PC-3 (cell line): Measurements from ENCODE around the gene OR5B21. TPM values are rescaled to one million over a fixed set of nuclear protein-coding genes. Genes with fewer than 3 reads are reported as not detected.

Experiments
- ATAC-seq: fragments of 200-7000 bp; cut with Tn5 transposase; 2 replicates; pipeline ENCODE4 v1.9.1; 2020; ENCODE audit warnings: mild to moderate bottlenecking, moderate library complexity
- BruUV-seq: library from RNA; stranded (reverse); fragments of 400-500 nt; replicated peaks from 2 replicates; lab custom pipeline; 2021; lab: Mats Ljungman, UMichigan
- CTCF ChIA-PET: fragments of 300-600 bp; sonication (Branson Sonifier 250); formaldehyde crosslinking; loops from one replicate; lab custom pipeline; 2022; ENCODE audit warnings: antibody characterized with exemption; lab: Charles Lee
- POLR2A ChIA-PET: fragments of 300-600 bp; sonication (Branson Sonifier 250); formaldehyde crosslinking; loops from one replicate; lab custom pipeline; 2022; ENCODE audit warnings: antibody characterized with exemption; ENCODE audit not compliant: unreplicated experiment; lab: Charles Lee
- DNase-seq: peaks from one replicate; pipeline ENCODE4 v3.0.0-alpha.2; 2015
- H2AFZ ChIP-seq: fragments of 300-600 bp; sonication (generic); 2 replicates; pipeline ENCODE4 v1.6.0; 2016; ENCODE audit warnings: antibody characterized with exemption, low read length
- H3F3A ChIP-seq: fragments of 300-600 bp; sonication (generic); one replicate; pipeline ENCODE4 v1.6.0; 2017; ENCODE audit warnings: antibody characterized with exemption, low read length, control low read depth, mild to moderate bottlenecking; ENCODE audit not compliant: unreplicated experiment
- H3K27ac ChIP-seq: fragments of 300-600 bp; sonication (generic); 2 replicates; pipeline ENCODE4 v1.5.1; 2016; ENCODE audit warnings: mild to moderate bottlenecking, low read length
- H3K27me3 ChIP-seq: fragments of 300-600 bp; sonication (generic); 2 replicates; pipeline ENCODE4 v1.6.1; 2016; ENCODE audit warnings: low read length, mixed read lengths
- H3K36me3 ChIP-seq: fragments of 300-600 bp; sonication (generic); 2 replicates; pipeline ENCODE4 v1.6.1; 2016; ENCODE audit warnings: low read depth, mixed run types, low read length, mixed read lengths
- H3K4me1 ChIP-seq: fragments of 300-600 bp; sonication (generic); 2 replicates; pipeline ENCODE4 v1.5.1; 2016; ENCODE audit warnings: low read length; ENCODE audit not compliant: insufficient read depth
- H3K4me2 ChIP-seq: fragments of 300-600 bp; sonication (generic); 2 replicates; pipeline ENCODE4 v1.6.0; 2016; ENCODE audit warnings: low read length
- H3K4me3 ChIP-seq: fragments of 300-600 bp; sonication (generic); 2 replicates; pipeline ENCODE4 v1.5.1; 2016; ENCODE audit warnings: mild to moderate bottlenecking, low read length, mixed read lengths
- H3K79me2 ChIP-seq: fragments of 300-600 bp; sonication (generic); 2 replicates; pipeline ENCODE4 v1.6.1; 2017; ENCODE audit warnings: low read length, mixed read lengths
- H3K9ac ChIP-seq: fragments of 300-600 bp; sonication (generic); 2 replicates; pipeline ENCODE4 v1.6.0; 2016; ENCODE audit warnings: mild to moderate bottlenecking, low read length
- H3K9me2 ChIP-seq: fragments of 300-600 bp; sonication (generic); replicated peaks from 2 replicates; pipeline ENCODE4 v1.6.1; 2016; ENCODE audit warnings: mixed run types, low read length, mixed read lengths
- H3K9me3 ChIP-seq: fragments of 300-600 bp; sonication (generic); 2 replicates; pipeline ENCODE4 v1.6.1; 2016; ENCODE audit warnings: low read length, mixed read lengths
- H4K20me1 ChIP-seq: fragments of 300-600 bp; sonication (generic); 2 replicates; pipeline ENCODE4 v1.6.1; 2016; ENCODE audit warnings: low read length, mixed read lengths
- CTCF ChIP-seq: fragments of 300-600 bp; sonication (generic); conservative IDR thresholded peaks from 2 replicates; pipeline ENCODE4 v1.5.1; 2017; ENCODE audit warnings: antibody characterized with exemption, low read depth, mild to moderate bottlenecking, low read length
- EZH2 ChIP-seq: fragments of 300-600 bp; sonication (generic); IDR thresholded peaks from one replicate; pipeline ENCODE4 v1.6.1; 2017; ENCODE audit warnings: antibody characterized with exemption, mild to moderate bottlenecking, low read length; ENCODE audit not compliant: unreplicated experiment
- EZH2phosphoT487 ChIP-seq: fragments of 300-600 bp; sonication (generic); IDR thresholded peaks from 2 replicates; pipeline ENCODE4 v1.6.1; 2018; ENCODE audit warnings: mild to moderate bottlenecking, antibody characterized with exemption, low read length, borderline replicate concordance
- intact Hi-C: fragments of 100-400 bp; cut with micrococcal nuclease; formaldehyde crosslinking; loops from 2 replicates; pipeline ENCODE4 v1.9.0; 2023
- total RNA-seq: library from RNA; depleted of rRNA; stranded (reverse); fragments of >200 nt; gene quantifications from 2 replicates; pipeline ENCODE4 v1.2.3, GENCODE V29; 2014

Gene OR5B21
- total RNA-seq, 1 experiment from 2014 or later = not detected

GRCh38 chr11:58531865-58532341, 24.0 kb upstream of the OR5B21 start:
- Histone ChIP-seq H2AFZ (no peak overlapping the region), H3K9me3 (no peaks in the 10 kb centered on the region), H4K20me1 (no peaks in the 10 kb centered on the region), H3K9ac (no peak overlapping the region), H3K27me3 (no peaks in the 10 kb centered on the region), H3K4me3 (no peak overlapping the region), H3K36me3 (no peaks in the 10 kb centered on the region), H3K79me2 (no peaks in the 10 kb centered on the region), H3F3A (no peaks in the 10 kb centered on the region), H3K4me1 (peaks cover 2% of the 10 kb centered on the region; the same call in 1 of the 2 replicates), H3K27ac (no peak overlapping the region), H3K4me2 (no peak overlapping the region), H3K9me2 (no peaks in the 10 kb centered on the region)
- DNase-seq = no peak
- ChIA-PET CTCF (no interaction called here), POLR2A (no interaction called here)
- no peak for ATAC-seq
- intact Hi-C loops = no loop called here
- no TSS peak for BruUV-seq
- no peak for TF ChIP-seq EZH2phosphoT487
- no peak for TF ChIP-seq CTCF
- TF ChIP-seq EZH2 = no peak

GRCh38 chr11:58530236-58530635, 22.3 kb upstream of the OR5B21 start:
- TF ChIP-seq EZH2 (no peak), CTCF (no peak), EZH2phosphoT487 (no peak)
- BruUV-seq = no TSS peak

GRCh38 chr11:58527429-58527828, 19.5 kb upstream of the OR5B21 start:
- Histone ChIP-seq H3F3A (no peaks in the 10 kb centered on the region), H3K4me1 (peaks cover 8% of the 10 kb centered on the region), H3K36me3 (no peaks in the 10 kb centered on the region), H3K79me2 (no peaks in the 10 kb centered on the region), H3K4me2 (no peak overlapping the region), H3K27me3 (no peaks in the 10 kb centered on the region), H3K9me3 (no peaks in the 10 kb centered on the region), H2AFZ (no peak overlapping the region), H3K9me2 (no peaks in the 10 kb centered on the region), H3K4me3 (no peak overlapping the region), H4K20me1 (no peaks in the 10 kb centered on the region), H3K27ac (no peak overlapping the region), H3K9ac (no peak overlapping the region)
- CTCF ChIA-PET = no interaction called here
- TF ChIP-seq EZH2phosphoT487 (no peak), CTCF (no peak), EZH2 (no peak)
- ATAC-seq (no peak), DNase-seq (no peak)
- POLR2A ChIA-PET = interaction anchor here (0.8 kb wide), 1 partner anchor 648 kb away, joined by 6 read pairs; no protein-coding TSS in a partner anchor
- no TSS peak for BruUV-seq
- intact Hi-C loops = no loop called here

More at GRCh38 chr11:58530236-58530635, 22.3 kb upstream of the OR5B21 start:
- Histone ChIP-seq H3K9ac (no peak overlapping the region), H3K9me3 (no peaks in the 10 kb centered on the region), H3K4me2 (no peak overlapping the region), H3K4me3 (no peak overlapping the region), H2AFZ (no peak overlapping the region), H3K9me2 (no peaks in the 10 kb centered on the region), H3K27ac (no peak overlapping the region), H3K4me1 (peaks cover 8% of the 10 kb centered on the region), H4K20me1 (no peaks in the 10 kb centered on the region), H3K36me3 (no peaks in the 10 kb centered on the region), H3K27me3 (no peaks in the 10 kb centered on the region), H3F3A (no peaks in the 10 kb centered on the region), H3K79me2 (no peaks in the 10 kb centered on the region)
- no peak for DNase-seq
- POLR2A ChIA-PET = no interaction called here
- CTCF ChIA-PET = no interaction called here
- no peak; the same call in 1 of the 2 replicates for ATAC-seq
- intact Hi-C loops = no loop called here
